ENCODE results near the gene PRSS16.

PRSS16 gene

GRCh38 chr6:27288136-27289044, 40.9 kb downstream of the PRSS16 start:
- DNase-seq: no peak

DNA sequence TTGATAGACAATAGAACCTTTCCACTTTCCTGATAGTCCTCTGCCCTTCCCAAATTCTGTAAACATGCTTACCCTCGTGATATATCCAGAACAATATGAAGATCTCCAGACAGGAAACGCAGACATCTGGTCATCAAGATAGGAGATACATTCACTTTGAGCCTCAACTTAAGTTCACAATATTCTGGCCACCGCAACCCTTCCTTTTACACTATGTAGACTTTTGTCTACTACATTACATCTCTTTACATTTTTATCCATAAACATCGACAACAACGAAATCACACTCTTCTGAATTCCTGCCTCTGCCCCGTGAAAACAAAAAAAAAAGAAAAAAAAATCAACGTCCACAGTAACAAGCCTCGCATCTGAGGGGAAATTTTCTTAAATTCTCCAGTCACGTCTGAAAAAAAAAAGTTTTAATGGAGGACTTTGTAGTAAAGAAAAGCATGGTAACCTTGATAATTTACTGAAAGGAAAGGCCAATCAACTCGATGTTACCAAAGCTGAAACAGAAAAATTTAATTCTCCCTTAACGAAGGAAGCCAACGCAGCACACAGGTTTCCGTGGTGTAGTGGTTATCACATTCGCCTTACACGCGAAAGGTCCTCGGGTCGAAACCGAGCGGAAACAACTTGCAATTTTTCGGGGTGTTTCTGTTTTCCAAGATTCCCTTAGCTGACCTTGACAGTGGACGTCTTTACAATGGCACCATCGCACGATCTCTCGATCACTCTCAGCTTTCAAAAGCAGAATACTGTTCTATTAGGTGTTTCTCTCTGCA, 42.8 kb downstream of the PRSS16 start:
- DNase-seq: no peak

DNA sequence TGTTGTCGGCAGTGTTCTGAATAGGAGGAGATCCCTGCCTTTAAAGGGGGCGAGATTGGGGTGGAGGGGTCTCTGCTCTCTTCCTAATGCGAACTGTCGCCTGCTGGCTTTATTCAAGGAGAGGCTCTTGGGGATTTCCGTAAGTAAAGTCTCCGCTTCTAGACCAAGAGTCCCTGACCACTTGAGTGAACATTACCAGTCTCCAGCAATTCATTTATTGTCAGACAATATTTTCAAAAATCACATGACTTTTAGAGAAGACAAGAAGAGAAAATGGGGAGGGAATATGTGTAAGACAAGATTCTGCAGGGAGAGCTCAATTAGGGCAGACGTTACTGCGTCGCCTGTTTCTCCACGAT, 43.3 kb downstream of the PRSS16 start:
- DNase-seq: no peak

- DNase-seq: no peak
Measured at GRCh38 chr6:27293436-27294098, 46.1 kb downstream of the PRSS16 start.

- DNase-seq: no peak
Measured at GRCh38 chr6:27294409-27294808, 46.9 kb downstream of the PRSS16 start.

DNA sequence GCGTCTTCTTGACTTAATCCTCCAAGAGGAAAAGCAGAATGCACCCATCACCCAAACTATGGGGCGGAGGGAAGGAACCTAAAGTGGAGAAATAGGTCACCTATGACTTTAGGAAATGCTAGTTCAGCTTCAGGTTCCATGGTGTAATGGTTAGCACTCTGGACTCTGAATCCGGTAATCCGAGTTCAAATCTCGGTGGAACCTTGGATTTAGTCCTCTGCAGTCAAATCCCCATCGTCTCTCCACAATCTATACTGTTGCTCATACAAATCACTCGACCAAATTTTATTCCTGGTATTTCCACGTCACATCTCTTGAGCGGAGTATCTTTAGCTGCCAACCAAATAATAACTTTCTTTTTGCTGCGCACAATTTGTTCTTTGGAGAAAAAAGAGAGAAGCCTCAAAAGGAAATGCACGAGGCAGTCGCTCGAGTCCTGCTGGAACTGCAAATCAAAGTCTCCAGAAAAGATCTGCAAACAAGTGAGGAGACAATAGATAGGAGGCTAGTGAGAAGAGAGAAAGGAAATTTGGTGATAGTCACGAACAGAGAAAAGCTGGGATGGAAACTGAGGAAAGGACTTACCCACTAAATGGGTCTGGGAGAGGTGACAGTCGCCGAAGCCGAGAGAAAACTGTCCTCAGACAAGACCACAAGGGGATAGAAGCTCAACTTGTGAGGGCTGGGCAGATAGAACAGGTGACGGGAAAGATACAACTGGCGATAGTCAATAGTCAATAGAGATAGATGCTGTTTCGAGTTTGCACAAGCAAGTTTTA, 48.0 kb downstream of the PRSS16 start:
- no peak for DNase-seq

DNA sequence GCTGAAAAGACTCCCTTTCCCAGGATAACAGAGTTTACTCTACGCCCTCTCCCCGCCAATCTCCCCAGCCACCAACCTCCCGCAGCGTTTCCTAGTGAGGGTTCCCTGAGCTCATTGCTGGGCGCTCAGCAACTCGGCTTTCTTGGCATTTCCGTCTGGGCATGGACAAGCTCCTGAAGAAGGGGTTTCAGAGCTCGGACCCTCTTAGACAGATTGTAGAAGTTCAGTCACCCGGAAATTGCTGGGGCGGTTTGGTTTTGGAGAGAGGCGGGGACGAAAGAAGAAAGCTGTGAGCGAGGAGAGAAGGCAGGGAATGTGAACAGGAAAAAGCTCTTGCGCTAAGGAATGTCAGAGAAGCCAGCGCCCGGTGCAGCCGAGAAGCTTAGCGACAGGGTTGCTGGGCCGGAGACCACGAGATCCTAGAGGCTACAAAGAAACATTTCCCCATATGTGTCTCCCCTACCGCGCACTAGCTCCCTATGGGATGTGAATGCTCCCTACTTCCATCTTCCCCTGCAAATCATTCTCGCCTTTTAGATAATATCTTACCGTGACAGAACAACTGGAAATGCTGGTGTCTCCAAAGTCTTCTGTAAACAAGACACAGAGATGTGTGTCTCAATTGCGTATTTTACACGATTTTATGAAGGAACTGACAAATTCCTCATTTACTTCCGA, 48.7 kb downstream of the PRSS16 start:
- DNase-seq: no peak

GRCh38 chr6:27297484-27297856, 50.0 kb downstream of the PRSS16 start:
- DNase-seq: no peak

DNA sequence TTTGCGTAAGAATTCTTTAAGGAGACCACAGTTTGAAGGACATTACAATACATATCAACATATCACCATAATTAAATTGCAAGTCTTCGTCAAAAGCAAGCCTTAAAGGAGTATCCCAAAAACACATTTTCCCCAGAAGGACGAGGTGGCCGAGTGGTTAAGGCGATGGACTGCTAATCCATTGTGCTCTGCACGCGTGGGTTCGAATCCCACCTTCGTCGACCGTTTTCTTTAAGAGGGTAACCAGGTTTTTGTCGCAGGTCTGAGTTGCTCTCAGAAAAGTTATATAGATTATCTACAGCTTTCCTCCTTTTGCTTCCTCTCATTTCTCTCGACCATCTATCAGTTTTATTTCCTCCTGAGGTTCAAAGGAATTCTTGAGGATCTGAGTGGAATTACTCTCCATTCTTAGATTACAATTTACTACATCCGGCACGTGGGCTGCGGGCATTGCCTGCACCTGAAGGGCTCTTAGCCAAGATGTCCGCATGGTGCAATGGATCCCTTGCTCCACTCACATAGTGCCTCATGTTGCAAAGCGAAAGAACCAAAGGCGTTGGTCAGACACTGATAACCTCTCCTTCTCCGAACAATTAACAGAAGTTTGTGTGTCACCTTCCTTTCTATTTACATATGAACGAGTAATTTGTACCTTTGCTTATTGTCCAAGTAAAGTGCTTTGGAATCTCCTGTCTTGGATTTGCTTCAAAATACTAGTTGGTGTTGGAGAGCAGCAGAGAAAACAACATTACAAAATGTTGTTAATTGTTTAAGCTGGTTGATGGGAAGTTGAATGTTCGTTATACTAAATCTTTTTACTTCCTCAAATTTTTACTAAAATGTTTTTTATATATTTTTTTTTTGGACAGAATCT, 50.6 kb downstream of the PRSS16 start:
- no peak for DNase-seq

GRCh38 chr6:27303613-27304272, 56.2 kb downstream of the PRSS16 start:
- DNase-seq: no peak

Data from CD4-positive, alpha-beta T cell treated with Interferon gamma for 1 hour (primary cell).